OCI-LY1 (cell line): ENCODE measurements around the gene GNAL.

Experiments used
- H2AFZ ChIP-seq: fragments of 200-600 bp; sonication (generic), shearing (Covaris generic); 2 replicates; pipeline ENCODE4 v1.6.0; 2014; ENCODE audit warnings: antibody characterized with exemption, mild to moderate bottlenecking, low read length
- H3F3A ChIP-seq: fragments of 200-600 bp; sonication (generic), shearing (Covaris generic); 2 replicates; pipeline ENCODE4 v1.6.0; 2014; ENCODE audit warnings: mild to moderate bottlenecking, antibody characterized with exemption, low read length, moderate library complexity; ENCODE audit not compliant: insufficient read depth
- H3K27ac ChIP-seq: fragments of 200-600 bp; sonication (generic); 2 replicates; pipeline ENCODE4 v1.5.1; 2014; ENCODE audit warnings: low read length, mixed run types, mild to moderate bottlenecking, low read depth; ENCODE audit not compliant: poor library complexity, severe bottlenecking
- H3K27me3 ChIP-seq: fragments of 200-600 bp; sonication (generic); 2 replicates; pipeline ENCODE4 v1.6.0; 2014; ENCODE audit warnings: antibody characterized with exemption, mild to moderate bottlenecking, low read length, moderate library complexity; ENCODE audit not compliant: insufficient read depth
- H3K36me3 ChIP-seq: fragments of 200-600 bp; sonication (generic); 2 replicates; pipeline ENCODE4 v1.6.1; 2014; ENCODE audit warnings: mild to moderate bottlenecking, antibody characterized with exemption, low read length, moderate library complexity, mixed read lengths; ENCODE audit not compliant: insufficient read depth
- H3K4me1 ChIP-seq: fragments of 200-600 bp; sonication (generic); 2 replicates; pipeline ENCODE4 v1.5.1; 2014; ENCODE audit warnings: mild to moderate bottlenecking, low read length, moderate library complexity; ENCODE audit not compliant: insufficient read depth, severe bottlenecking
- H3K4me2 ChIP-seq: fragments of 200-600 bp; sonication (generic), shearing (Covaris generic); 2 replicates; pipeline ENCODE4 v1.6.1; 2014; ENCODE audit warnings: low read length
- H3K4me3 ChIP-seq: fragments of 200-600 bp; sonication (generic); 2 replicates; pipeline ENCODE4 v1.5.1; 2014; ENCODE audit warnings: low read length, low read depth, mild to moderate bottlenecking, mixed read lengths; ENCODE audit not compliant: poor library complexity, severe bottlenecking
- H3K79me2 ChIP-seq: fragments of 200-600 bp; shearing (Covaris generic); 2 replicates; pipeline ENCODE4 v1.6.1; 2016; ENCODE audit warnings: mixed run types, low read length, mixed read lengths; ENCODE audit not compliant: insufficient read depth
- H3K9ac ChIP-seq: fragments of 200-600 bp; sonication (generic), shearing (Covaris generic); 2 replicates; pipeline ENCODE4 v1.6.1; 2014; ENCODE audit warnings: mild to moderate bottlenecking, low read length, mixed read lengths
- H3K9me2 ChIP-seq: fragments of 200-600 bp; sonication (generic), shearing (Covaris generic); 2 replicates; pipeline ENCODE4 v1.6.1; 2014; ENCODE audit warnings: low read depth, mild to moderate bottlenecking, low read length, mixed read lengths
- H3K9me3 ChIP-seq: fragments of 200-600 bp; shearing (Covaris generic); 2 replicates; pipeline ENCODE4 v1.6.1; 2014; ENCODE audit warnings: low read length, mixed read lengths
- H4K20me1 ChIP-seq: fragments of 200-600 bp; sonication (generic), shearing (Covaris generic); 2 replicates; pipeline ENCODE4 v1.6.0; 2016; ENCODE audit warnings: mild to moderate bottlenecking, low read length; ENCODE audit not compliant: insufficient read depth
- CTCF ChIP-seq: fragments of 200-600 bp; sonication (generic), shearing (Covaris generic); IDR thresholded peaks from 2 replicates; pipeline ENCODE4 v1.5.1; 2017; ENCODE audit warnings: mild to moderate bottlenecking, antibody characterized with exemption, low read length, moderate library complexity, mixed read lengths
- EZH2 ChIP-seq: fragments of 200-600 bp; sonication (generic), shearing (Covaris generic); IDR thresholded peaks from 2 replicates; pipeline ENCODE4 v1.8.0; 2017; ENCODE audit warnings: borderline replicate concordance, mixed run types, mild to moderate bottlenecking, antibody characterized with exemption, low read length, moderate library complexity, mixed read lengths

Gene GNAL

GRCh38 chr18:11905613-11906012, 216.5 kb downstream of the GNAL start:
- Histone ChIP-seq H3K27ac (no peak overlapping the region), H3K4me2 (no peak overlapping the region)

DNA sequence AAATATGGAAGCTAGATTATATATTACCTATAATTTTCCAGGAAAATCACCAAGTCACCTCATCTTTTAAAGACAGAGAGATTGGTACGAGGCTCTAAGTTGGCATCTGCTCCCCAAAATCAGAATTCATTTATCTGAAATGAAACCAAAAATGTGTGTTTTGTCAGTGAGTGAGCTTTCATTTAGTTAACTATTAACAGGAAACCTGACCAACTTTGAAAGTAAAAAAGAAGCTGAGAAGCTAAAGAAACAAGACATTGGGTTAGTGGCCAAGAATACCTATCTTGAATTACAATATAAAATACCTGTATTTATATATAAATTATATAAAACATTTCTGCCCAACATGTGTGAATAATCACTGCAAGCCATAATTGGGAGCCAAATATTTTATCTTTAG, 217.1 kb downstream of the GNAL start:
- no peaks in the 10 kb centered on the region for H4K20me1 ChIP-seq
- H3K9me2 ChIP-seq = no peaks in the 10 kb centered on the region
- H3K4me2 ChIP-seq = no peak overlapping the region
- no peaks in the 10 kb centered on the region for H3K79me2 ChIP-seq
- no peak overlapping the region for H3K4me3 ChIP-seq
- no peak overlapping the region for H3K27ac ChIP-seq
- H3F3A ChIP-seq = no peaks in the 10 kb centered on the region
- no peaks in the 10 kb centered on the region for H3K27me3 ChIP-seq
- peaks cover 26% of the 10 kb centered on the region for H3K36me3 ChIP-seq
- peaks cover 16% of the 10 kb centered on the region for H3K4me1 ChIP-seq
- H3K9me3 ChIP-seq = no peaks in the 10 kb centered on the region
- no peak overlapping the region for H3K9ac ChIP-seq
- H2AFZ ChIP-seq = no peak overlapping the region
- TF ChIP-seq EZH2 (no peak), CTCF (no peak)

More at GRCh38 chr18:11905613-11906012, 216.5 kb downstream of the GNAL start:
- Histone ChIP-seq H3K79me2 (no peaks in the 10 kb centered on the region), H3F3A (no peaks in the 10 kb centered on the region), H2AFZ (no peak overlapping the region), H4K20me1 (no peaks in the 10 kb centered on the region), H3K9ac (no peak overlapping the region), H3K9me3 (no peaks in the 10 kb centered on the region), H3K4me1 (peaks cover 16% of the 10 kb centered on the region), H3K27me3 (no peaks in the 10 kb centered on the region), H3K9me2 (no peaks in the 10 kb centered on the region), H3K36me3 (peaks cover 26% of the 10 kb centered on the region), H3K4me3 (no peak overlapping the region)
- TF ChIP-seq EZH2 (no peak), CTCF (no peak)

DNA sequence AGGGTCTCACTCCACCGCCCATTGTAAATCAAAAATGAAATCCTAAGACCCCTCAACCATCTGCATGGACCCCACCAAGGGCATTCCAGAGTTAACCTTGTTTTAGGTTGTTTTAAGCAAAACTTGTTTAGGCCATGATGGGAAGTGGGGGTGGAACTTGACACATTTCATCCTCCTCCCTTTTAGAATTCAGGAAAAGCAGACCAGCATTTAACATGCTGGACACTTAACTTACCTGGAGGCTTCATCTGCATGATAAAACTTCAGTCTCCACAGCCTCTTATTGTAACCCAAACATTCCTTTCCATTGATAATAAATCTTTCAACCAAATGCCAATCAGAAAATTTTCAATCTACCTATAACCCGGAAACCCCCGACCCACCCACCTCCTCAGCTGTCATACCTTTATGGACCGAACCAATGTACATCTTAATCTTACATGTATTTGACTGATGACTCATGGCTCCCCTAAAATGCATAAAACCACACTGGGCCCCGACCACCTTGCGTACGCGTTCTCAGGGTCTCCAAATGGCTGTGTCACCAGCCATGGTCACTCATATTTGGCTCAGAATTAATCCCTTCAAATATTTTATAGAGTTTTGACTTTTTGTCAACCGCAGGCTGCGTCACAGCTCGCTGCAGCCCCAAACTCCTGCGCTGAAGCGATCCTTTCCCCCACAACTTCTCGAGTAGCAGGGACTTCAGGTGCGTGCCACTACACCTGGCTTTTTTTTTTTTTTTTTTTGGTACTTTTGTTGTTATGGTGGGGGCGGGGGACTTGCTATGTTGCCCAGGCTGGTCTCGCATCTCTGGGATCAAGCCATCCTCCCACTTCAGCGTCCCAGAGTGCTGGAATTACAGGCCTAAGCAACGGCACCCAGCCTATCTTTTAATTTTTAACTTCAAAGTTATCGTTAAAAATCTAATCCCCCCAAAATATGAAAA, 218.1 kb downstream of the GNAL start:
- H3K36me3 ChIP-seq = peaks cover 20% of the 10 kb centered on the region
- no peaks in the 10 kb centered on the region for H3F3A ChIP-seq
- H2AFZ ChIP-seq = 0 out of 2 replicates have a peak overlapping the region, but pooled peaks have one; percentile 49
- TF ChIP-seq CTCF (no peak), EZH2 (no peak)
- peak overlapping the region; percentile 71 for H3K4me2 ChIP-seq
- no peaks in the 10 kb centered on the region for H4K20me1 ChIP-seq
- no peaks in the 10 kb centered on the region for H3K9me3 ChIP-seq
- no peaks in the 10 kb centered on the region for H3K27me3 ChIP-seq
- peak overlapping the region; percentile 78 for H3K4me3 ChIP-seq
- peak overlapping the region; percentile 85 for H3K9ac ChIP-seq
- H3K79me2 ChIP-seq = no peaks in the 10 kb centered on the region
- H3K27ac ChIP-seq = peak overlapping the region; percentile 54
- H3K4me1 ChIP-seq = peaks cover 16% of the 10 kb centered on the region
- H3K9me2 ChIP-seq = no peaks in the 10 kb centered on the region
